Lower leg skin (tissue), 4 donors: ENCODE measurements around the gene CALML3. TPM values are rescaled to one million over a fixed set of nuclear protein-coding genes. Genes with fewer than 3 reads are reported as not detected.
A peak's percentile ranks its signal among the peaks of the same experiment; 100 is the strongest.

Source experiments
- DNase-seq, 2 donors: peaks; one replicate each; pipeline ENCODE4 v3.0.0-alpha.2; 2019; ENCODE audit warnings: low spot score in 2 of 2
- H3K4me3 ChIP-seq: fragments of 200-600 bp; sonication (generic); 2 replicates; pipeline ENCODE4 v1.5.1; 2017; ENCODE audit warnings: mild to moderate bottlenecking, low read depth; ENCODE audit not compliant: poor library complexity, severe bottlenecking
- POLR2A ChIP-seq, 2 donors: fragments of 450-650 bp; IDR thresholded peaks; one replicate each; pipeline ENCODE4 v1.6.1; 2016 to 2017; ENCODE audit warnings: antibody characterized with exemption in 2 of 2, mild to moderate bottlenecking in 1 of 2, moderate library complexity in 1 of 2
- WGBS, 2 donors: methylation state at CpG; one replicate each; pipeline ENCODE4 v1.1.5; 2018; 5-methylcytosine and 5-hydroxymethylcytosine counted together
- intact Hi-C: fragments of 100-400 bp; cut with DNase I; formaldehyde crosslinking; loops from one replicate; pipeline ENCODE4 v1.15.0; 2023; ENCODE audit warnings: low total_unique reads
- total RNA-seq, 4 donors: library from RNA; depleted of rRNA; stranded (reverse); fragments of >200 nt; gene quantifications; one replicate each; pipeline ENCODE4 v1.1.0, GENCODE V29; 2016
- TF ChIP-seq, protein P1 (sequence below), 3 donors: fragments of 450-650 bp; IDR thresholded peaks; one replicate each; pipeline ENCODE4 v1.5.1; 2016; ENCODE audit warnings: antibody characterized with exemption in 3 of 3, mild to moderate bottlenecking in 3 of 3, moderate library complexity in 2 of 3

Gene CALML3
- total RNA-seq, 4 donors from 2014 or later = 43.4 to 181 (median 90.7) TPM

DNA sequence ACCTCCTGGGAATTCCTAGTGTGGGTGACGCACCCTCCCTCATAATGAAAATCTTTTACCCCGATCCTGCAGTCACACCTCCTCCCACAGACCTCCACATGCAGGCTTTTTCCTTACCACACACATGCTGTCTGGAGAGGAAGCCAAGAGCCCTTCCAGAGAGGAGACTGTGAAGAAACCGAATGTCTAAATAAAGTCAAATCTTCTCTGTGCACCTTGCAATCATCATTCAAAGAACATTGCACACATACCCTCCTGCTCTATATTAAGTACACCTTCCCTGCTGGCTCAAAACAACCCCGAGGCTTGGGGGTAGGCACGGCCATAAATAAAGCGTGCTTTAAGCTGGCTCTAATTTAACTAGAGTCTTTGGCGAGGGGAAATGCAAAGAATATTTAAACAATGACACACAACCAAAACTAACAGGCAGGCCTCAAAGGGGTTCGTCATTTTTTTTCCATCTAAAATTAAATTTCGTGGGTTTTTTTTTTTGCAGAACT lies 34.9 kb downstream of the CALML3 start:
- intact Hi-C loops = no loop called here
- peak in 1 of 2 donors; percentile 20 for DNase-seq
- H3K4me3 ChIP-seq = no peak overlapping the region
- WGBS, 2 donors = 57 to 63% methylated on average over 9 of the region's 9 CpGs
- no peak for TF ChIP-seq POLR2A (IDR thresholded peaks at IDR 0.05)
- TF ChIP-seq, protein P1, sequence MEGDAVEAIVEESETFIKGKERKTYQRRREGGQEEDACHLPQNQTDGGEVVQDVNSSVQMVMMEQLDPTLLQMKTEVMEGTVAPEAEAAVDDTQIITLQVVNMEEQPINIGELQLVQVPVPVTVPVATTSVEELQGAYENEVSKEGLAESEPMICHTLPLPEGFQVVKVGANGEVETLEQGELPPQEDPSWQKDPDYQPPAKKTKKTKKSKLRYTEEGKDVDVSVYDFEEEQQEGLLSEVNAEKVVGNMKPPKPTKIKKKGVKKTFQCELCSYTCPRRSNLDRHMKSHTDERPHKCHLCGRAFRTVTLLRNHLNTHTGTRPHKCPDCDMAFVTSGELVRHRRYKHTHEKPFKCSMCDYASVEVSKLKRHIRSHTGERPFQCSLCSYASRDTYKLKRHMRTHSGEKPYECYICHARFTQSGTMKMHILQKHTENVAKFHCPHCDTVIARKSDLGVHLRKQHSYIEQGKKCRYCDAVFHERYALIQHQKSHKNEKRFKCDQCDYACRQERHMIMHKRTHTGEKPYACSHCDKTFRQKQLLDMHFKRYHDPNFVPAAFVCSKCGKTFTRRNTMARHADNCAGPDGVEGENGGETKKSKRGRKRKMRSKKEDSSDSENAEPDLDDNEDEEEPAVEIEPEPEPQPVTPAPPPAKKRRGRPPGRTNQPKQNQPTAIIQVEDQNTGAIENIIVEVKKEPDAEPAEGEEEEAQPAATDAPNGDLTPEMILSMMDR (IDR thresholded peaks at IDR 0.05) = no peak

DNA sequence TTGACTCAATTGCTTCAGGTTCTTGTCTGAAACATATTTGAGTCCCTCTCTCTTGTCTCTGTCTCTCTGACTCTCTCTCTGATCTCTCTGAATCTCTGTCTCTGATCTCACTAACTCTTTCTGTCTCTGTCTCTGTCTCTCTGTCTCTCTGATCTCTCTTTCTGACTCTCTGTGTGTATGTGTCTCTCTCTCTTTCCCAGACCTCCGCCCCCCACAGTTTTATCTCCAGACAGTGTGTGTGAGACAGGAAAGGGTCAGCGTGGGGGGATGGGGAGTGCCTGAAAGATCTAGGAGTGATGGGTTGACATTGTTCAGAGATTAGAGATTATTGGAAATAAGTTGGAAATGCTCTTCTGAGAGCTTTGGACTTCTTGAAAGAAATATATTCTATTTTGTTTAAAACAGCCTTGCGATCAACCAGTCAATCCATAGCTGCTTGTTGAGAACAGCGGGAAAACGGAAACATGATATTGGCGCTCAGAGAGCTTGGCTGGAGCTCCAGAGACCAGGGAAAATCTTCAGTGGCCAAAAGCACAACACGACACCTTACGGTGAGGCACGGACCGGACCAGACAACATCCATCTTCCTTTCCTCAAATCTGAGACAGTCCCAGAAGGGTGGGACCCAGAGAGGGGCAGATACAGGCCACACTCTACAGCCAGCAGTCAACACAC lies 35.5 kb downstream of the CALML3 start:
- H3K4me3 ChIP-seq = no peak overlapping the region
- no peak for TF ChIP-seq POLR2A (IDR thresholded peaks at IDR 0.05)
- TF ChIP-seq, protein P1 (IDR thresholded peaks at IDR 0.05) = no peak
- WGBS, 2 donors = 95% methylated on average over 10 of the region's 10 CpGs
- DNase-seq = peak in 1 of 2 donors; percentile 72
- intact Hi-C loops = no loop called here

DNA sequence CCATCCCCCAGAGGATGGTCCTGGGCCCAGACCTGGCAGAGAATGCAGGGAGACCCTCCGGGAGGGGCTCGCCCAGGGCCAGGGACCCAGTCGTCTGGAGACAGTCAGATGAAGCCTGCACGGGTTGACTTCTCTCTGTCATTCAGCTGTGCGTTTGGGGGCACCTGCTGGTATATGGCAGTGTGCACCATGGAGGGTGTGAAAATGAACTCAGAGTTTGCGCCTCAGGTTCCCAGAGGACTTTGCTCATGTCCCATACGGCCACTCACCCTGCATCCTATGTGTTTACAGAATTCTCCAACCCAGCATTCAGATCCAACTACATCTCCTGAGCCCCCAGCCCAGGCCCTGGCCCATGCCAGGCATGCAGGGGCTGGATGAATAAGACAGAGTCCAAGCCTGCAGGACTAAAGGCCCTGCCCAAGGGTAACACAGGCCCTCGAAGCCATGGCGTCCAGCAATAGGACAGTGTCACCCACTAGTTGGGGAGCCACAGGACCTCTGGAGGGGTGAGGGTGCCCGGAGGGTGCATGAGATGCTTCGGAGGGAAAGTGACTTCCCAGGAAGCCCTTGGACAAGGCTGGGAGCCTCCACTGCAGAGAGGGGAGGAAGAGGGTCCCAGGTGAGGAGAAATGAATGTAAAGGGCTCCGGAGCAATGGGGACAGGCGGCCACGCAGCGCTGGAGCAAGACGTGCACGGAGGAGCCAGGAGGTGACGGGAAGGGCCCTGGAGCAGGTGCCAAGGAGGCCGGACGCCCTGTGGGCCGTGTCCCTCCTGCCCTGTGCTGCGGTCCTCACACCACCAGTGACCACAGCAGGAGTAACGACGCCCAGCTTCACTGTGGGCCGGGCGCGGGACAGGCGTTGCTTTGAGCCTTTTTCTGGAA lies 36.3 kb downstream of the CALML3 start:
- intact Hi-C loops = no loop called here
- TF ChIP-seq, protein P1 (IDR thresholded peaks at IDR 0.05) = no peak
- no peak for TF ChIP-seq POLR2A (IDR thresholded peaks at IDR 0.05)
- peak in 1 of 2 donors; percentile 78 for DNase-seq
- no peak overlapping the region for H3K4me3 ChIP-seq
- WGBS, 2 donors = 96% methylated on average over 28 of the region's 28 CpGs

DNA sequence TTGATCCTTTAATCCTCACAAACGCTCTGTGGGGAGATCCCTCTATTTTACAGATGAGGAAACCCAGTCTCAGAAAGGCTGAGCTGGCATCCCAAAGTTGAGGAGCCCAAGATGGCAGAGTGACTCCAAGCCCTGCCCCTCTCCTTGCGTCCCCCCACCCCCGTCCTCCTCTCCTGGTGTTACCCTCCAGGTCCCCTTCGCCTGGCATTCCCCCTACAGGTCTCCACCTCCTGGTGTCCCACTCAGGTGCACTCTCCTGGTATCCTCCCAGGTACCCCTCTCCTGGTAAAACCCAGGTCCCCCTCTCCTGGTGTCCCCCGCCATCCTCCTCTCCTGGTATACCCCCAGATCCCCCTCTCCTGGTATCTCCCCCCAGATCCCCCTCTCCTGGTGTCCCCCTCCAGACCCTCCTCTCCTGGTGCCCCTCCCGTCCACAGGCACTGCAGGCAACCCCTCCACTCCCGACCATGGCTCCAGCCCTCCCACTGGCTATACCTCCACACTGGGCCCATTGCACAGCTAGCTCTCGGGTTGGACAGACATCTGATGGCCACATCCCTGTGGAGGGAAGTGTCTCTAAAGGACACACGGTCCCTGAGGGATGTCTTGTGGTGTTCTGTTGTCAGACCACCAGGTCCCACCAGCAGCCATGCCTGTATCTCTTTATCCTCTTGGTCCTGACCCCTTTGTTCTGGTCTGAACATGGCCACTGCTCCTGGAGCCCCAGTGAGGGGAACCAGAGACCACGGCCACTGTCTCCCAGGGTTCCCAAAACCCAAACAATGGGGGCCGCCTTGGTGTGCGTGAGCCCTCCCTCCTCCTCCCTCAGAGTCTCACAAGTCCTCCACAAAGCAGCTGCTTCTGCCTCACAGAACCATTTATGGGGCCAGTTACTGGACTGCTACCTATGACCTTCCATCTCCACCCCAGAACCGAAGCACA lies 37.2 kb downstream of the CALML3 start:
- WGBS, 2 donors = 91 to 94% methylated on average over 12 to 13 of the region's 13 CpGs
- intact Hi-C loops = no loop called here
- TF ChIP-seq, protein P1 (IDR thresholded peaks at IDR 0.05) = no peak
- TF ChIP-seq POLR2A (IDR thresholded peaks at IDR 0.05) = no peak
- peak in 1 of 2 donors; percentile 72 for DNase-seq
- H3K4me3 ChIP-seq = no peak overlapping the region

DNA sequence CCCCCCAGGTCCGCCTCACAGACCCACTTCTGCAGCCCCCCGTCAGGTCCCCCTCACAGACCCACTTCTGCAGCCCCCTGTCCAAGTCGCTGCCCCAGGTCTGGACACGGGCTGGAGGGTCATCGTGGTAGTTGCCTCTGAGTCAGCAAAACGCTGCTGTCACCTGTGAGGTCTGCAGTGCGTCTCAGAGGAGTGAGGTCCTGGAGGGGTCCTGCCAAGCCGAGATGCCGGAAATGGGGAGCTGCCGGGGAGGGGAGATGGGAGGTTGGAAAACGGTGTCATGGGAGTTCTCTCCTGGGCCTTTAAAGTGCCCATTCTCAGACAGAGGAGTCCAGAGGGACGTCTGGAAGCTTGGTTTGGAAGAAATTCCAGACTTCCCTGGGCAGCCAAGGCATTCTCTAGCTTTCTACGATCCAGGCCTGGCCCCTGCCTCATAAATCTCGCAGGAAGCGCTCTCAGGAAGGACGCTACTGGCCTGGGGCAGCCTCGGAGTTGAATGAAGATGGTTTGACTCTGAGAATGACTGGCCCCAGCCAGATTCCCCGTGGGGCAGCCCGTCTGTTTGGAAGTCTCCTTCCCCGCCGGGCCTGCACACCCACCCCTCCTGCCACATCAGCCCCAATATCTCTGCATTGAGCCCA lies 38.7 kb downstream of the CALML3 start:
- TF ChIP-seq, protein P1 (IDR thresholded peaks at IDR 0.05) = no peak
- TF ChIP-seq POLR2A (IDR thresholded peaks at IDR 0.05) = no peak
- intact Hi-C loops = no loop called here
- peak in 1 of 2 donors; percentile 82 for DNase-seq
- 60 to 68% methylated on average over 19 to 20 of the region's 21 CpGs for WGBS, 2 donors
- H3K4me3 ChIP-seq = no peak overlapping the region
